HG03280 (cell line): ENCODE measurements around the gene ADPRH.
"Not testable (repeated sequence)": the region's sequence is repeated elsewhere in the genome, so short reads cannot be mapped to it uniquely, and the experiment has no call there.

Source experiments
- ATAC-seq: cut with Tn5 transposase; IDR thresholded peaks from one replicate; pipeline ENCODE4 v1.9.1; 2021; ENCODE audit warnings: mild to moderate bottlenecking, moderate library complexity; ENCODE audit not compliant: unreplicated experiment

ADPRH gene

GRCh38 chr3:119579366-119580066 is at the start of gene ADPRH:
Gene ADPRH, plus strand, starts transcription at chr3:119579492. Its CDS starts 2,678 bp downstream, at chr3:119582170.
- ATAC-seq: peak; percentile 67

- ATAC-seq: no peak
Observed at GRCh38 chr3:119529883-119530282, 49.4 kb upstream of the ADPRH start.

GRCh38 chr3:119530456-119530855 is 48.8 kb upstream of the ADPRH start:
- ATAC-seq: no peak

DNA sequence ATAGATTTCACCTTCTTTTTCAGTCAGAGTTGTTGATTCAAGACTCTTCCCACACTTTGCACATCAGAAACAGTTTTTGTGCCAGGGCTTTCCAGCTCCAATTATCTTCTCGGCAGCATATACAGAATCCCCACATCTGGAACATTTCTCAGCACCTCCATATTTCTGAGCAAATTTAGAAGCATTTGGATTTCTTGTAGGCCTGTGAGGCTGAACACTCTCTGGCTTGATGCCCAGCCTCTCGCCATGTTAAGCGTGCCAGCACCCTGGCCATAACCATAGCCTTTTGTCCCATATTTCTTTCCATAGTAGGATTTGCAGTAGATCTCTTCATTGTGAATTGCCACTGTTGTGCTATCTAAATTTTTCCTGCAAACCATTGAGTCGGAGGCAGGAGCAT is 48.1 kb upstream of the ADPRH start:
- no peak for ATAC-seq

- no peak for ATAC-seq
Observed at GRCh38 chr3:119534296-119534695, 45.0 kb upstream of the ADPRH start.

DNA sequence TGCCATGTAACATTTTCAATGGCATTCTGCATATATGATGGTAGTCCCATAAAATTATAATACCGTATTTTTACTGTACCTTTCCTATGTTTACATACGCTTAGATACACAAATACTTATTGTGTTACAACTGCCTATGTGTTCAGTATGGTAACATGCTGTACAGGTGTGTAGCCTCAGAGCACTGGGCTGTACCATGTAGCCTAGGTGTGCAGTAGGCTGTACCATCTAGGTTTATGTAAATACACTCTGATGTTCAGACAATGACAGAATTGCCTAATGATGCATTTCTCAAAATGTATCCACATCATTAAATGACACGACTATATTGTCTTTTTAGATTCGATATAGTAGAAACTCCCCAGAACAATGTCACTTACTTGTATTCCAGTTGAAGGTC is 42.5 kb upstream of the ADPRH start:
- no peak for ATAC-seq

- ATAC-seq: no peak
Observed at GRCh38 chr3:119538772-119539171, 40.5 kb upstream of the ADPRH start.

GRCh38 chr3:119541547-119541946 is 37.7 kb upstream of the ADPRH start:
- no peak for ATAC-seq

GRCh38 chr3:119542168-119542767 is 37.0 kb upstream of the ADPRH start:
- no peak for ATAC-seq

GRCh38 chr3:119543147-119543546 is 36.1 kb upstream of the ADPRH start:
- ATAC-seq: no peak

GRCh38 chr3:119547227-119547626 is 32.1 kb upstream of the ADPRH start:
- ATAC-seq: no peak

DNA sequence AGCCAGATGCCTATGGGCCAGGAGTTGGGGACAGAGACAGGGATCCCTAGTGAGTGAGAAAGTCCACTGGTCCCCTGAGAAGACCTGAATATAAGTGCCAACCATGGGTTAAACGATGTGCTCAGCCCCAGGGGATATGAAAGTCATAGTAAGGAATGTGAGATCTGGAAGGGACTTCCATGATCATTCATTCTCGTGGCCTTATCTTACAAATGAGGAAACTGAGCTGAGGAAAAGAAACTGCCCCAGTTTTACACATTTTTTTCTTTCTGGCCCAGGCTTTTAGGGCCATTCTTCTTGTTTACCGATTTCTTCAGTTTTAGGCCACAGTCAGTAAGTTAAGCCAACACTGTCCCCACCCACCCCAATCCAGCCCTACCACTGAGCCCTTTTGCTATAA is 31.0 kb upstream of the ADPRH start:
- ATAC-seq: no peak

DNA sequence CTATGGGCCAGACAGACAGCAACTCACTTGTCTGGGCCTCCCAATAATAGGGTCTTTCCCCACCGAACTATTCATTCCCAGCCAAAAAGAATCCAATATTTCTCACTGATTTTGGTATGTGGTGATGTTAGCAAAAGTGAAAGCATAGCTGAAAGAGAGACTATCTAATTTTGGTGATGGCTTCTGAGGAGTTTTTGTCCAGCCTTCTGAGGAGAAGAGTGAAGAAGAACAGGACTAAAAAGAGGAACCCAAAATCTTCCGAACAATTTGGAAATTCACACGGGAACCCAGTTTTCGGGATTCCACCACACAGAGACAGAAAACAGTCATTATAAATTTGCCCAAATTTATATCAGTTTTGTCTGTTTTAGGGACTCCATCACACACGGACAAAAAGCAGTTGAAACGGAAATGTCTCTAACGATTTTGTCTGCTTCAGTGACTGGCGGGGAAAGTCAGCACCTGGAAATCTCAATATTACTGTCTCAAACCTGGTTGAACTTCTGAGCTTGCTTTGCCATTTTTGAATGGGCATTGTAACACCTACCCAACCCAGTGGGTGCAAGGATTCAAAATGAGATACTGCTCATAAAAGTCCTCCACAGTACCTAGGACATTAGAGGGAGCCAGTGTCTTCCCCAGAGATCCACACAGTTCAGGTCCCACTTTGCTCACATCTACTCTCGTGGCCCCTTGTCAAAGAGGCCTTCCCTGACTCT is 28.9 kb upstream of the ADPRH start:
- ATAC-seq: no peak

DNA sequence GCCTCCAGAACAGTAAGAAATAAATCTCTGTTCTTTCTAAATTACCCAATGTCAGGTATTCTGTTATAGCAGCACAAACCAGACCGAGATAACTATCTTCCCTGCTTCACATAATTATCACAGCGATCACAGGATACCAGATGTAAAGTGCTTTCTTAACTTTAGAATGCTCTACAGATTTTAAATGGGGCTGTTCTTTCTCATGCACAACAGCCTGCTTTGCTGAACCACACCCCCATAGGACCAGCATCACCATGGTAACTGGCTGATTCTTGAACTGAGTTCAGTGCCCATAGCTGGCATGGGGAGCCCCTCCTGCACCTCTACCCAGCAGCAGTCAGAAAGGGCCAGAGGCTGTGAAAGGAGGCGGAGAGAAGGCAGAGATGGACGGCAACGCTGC is 27.7 kb upstream of the ADPRH start:
- ATAC-seq: no peak

DNA sequence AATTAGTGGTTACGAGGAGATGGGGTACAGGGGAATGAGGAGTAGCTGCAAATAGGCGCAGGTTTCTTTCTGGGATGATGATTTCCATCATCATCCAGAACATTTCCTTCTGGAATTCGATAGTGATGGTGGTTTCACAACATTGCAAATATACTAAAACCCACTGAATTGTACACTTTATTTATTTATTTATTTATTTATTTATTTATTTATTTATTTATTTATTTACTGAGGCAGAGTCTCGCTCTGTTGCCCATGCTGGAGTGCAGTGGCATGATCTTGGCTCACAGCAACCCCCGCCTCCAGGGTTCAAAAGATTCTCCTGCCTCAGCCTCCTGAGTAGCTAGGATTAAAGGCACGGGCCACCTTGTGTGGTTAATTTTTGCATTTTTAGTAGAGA is 26.4 kb upstream of the ADPRH start:
- ATAC-seq: not testable (repeated sequence)

GRCh38 chr3:119553823-119554415 is 25.4 kb upstream of the ADPRH start:
- ATAC-seq: no peak

- no peak for ATAC-seq
Observed at GRCh38 chr3:119555309-119555735, 24.0 kb upstream of the ADPRH start.

DNA sequence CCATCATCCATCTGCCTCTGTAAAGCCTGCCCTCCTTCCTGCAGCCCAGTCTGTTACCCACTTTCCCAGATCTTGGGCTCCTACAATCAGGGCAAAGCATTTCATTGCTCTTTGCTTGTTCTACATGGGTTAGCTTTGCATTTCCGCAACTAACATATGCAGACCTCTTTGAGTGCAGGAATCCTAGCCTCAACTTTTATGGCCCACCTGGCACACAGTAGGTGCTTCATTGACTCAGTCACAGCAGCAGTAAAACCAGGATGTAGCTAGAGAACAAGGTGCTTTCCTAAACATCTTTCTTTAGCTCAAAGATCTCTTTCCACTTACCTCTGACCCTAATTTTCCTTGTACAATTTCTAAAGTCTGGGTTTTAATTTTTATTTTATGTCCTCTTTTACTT is 23.4 kb upstream of the ADPRH start:
- ATAC-seq: no peak

GRCh38 chr3:119557192-119557876 is 22.0 kb upstream of the ADPRH start:
- no peak for ATAC-seq

- ATAC-seq: no peak
Observed at GRCh38 chr3:119557877-119558269, 21.4 kb upstream of the ADPRH start.
